Fibroblast of skin of abdomen (primary cell): Measurements from ENCODE around the gene HLCS.
"Not testable (repeated sequence)": the region's sequence is repeated elsewhere in the genome, so short reads cannot be mapped to it uniquely, and the experiment has no call there.

Experiments
- DNase-seq: peaks from one replicate; pipeline ENCODE4 v3.0.0-alpha.2; 2013

Gene HLCS

DNA sequence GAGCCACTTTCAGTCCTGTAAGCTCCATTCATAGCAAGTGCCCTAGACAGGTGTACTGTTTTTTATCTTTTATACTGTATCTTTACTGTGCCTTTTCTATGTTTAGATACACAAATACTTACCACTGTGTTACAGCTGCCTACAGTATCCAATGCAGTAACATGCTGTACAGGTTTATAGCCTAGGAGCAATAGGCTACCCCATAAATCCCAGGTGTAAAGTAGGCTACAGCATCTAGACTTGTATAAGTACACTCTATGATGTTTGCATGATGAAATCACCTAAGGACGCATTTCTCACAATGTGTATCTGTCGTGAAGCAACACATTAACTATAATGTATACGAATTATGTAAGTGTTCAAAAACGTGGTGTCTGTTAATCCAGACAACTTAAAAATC is 10.7 kb downstream of the HLCS start:
- no peak for DNase-seq

DNA sequence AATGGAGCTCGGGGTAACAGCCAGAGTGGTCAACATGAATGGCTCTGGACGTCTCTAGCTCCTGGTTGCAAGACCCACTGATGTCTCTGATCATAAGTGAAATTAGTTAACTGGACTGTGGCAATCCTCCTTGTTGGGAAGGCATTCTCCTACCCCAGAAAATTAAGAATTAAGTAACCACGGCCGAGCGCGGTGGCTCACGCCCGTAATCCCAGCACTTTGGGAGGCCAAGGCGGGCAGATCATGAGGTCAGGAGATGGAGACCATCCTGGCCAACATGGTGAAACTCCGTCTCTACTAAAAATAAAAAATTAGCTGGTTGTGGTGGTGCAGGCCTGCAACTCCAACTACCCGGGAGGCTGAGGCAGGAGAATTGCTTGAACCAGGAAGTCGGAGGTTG is 14.1 kb downstream of the HLCS start:
- DNase-seq, result not testable (repeated sequence)

DNA sequence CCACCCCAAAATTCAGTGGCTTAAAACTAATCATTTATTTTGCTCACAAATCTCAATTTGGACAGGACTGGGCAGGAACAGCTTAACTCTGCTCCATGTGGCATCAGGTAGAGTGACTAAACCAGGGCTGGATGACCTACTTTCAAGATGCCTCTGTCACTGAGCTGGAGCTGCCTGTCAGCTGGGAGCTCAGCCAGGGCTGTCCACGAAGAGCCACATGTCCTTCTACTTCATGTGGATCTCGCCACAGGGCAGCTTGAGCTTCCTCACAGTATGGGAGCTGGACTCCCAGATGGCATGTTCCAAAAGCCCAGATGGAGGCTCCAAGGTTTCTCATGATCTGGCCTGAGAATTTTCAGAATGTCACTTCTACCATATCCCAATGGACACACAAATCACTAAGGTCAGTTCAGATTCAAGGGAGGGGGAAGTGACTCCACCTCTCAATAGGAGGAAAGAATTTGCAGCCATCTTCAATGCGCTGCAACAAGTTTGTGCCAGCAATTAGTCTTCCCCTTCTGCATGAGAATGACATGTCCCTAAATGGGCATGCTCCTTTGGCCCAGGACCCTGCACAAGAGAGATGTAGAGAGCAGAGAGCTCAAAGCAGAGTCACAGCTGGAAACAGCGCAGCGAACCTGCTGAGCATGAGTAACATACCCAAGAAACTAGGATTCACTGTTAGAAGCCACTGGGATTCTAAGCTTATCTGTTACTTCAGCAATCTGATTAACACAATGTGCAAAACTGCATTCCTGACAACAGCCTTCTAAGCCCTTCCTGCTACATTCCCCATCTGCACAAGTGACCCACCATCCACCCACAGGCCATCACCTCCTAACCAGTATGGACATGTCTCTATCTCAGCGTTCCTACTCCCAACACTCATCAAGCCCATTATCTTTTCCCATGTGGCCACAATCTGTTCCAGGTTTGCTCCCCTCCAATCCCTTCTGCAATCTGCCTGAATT is 17.0 kb downstream of the HLCS start:
- no peak for DNase-seq

DNA sequence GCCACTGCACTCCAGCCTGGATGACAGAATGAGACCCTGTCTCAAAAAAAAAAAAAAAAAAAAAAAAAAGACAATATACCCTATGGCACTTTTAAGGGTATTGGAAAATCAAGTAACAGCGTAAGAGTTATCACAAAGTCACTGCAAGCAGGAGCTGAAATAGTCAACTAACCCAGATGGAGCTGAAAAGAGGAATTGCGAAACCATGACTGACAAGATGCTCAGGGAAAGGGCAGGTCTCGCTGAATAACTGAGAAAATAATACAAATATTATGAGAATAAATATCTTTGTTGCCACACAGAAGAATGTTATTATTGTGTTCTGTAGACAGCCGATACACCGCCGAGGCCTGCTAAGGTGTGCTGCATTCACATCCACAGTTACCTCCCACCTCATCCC is 17.8 kb downstream of the HLCS start:
- DNase-seq, result no peak

DNA sequence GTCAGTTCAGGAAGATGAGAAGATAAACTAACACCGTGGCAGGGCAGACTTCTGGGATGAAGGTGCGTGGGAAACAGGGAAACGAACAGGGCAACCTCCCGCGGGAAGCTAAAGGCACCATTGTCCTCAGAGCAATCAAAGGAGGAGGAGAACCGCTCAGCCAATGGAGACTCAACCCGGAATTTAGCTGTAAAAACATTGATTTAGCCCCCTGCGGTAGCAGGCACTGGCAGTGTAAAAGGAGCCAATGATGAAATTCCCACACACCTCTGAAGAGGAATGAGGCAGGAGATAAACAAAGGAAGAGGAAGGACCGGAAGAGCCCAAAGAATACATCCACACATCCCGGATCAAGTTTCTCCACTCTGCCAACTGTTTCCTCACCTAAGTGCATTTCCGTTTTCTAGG is 19.5 kb downstream of the HLCS start:
- DNase-seq, result no peak

DNA sequence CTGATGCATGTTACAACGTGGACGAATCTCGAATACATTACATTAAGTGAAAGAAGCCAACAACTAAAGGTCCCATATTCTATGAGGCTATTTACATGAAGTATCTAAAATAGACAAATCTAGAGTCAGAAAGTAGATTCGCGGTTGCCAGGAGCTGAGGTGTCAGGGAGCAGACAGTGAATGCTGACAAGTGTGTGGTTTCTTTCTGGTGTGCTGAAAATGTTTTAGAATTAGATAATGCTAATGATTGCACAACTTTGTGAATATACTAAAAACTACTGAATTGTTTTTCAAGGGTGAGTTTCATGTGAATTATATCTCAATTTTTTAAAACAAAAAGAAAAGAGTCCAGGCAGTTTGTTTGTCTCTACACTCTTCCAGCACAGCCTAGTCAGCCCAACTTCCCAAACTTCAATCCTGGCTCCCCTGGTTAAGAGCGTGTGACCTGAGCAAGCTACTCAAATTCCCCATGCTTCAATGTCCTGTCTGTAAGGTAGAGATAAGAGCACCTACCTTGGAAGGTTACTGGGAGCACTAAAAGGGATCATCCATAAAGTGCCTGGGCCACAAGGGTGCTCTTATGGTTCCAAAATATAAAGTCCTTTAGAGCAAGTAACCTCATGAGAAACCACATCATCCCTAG is 20.9 kb downstream of the HLCS start:
- peak; percentile 26 for DNase-seq

GRCh38 chr21:36936361-36937135 is 29.9 kb downstream of the HLCS start:
- no peak for DNase-seq

GRCh38 chr21:36934864-36935420 is 31.5 kb downstream of the HLCS start:
- DNase-seq, result no peak

GRCh38 chr21:36932161-36932816 is 34.2 kb downstream of the HLCS start:
- DNase-seq, result no peak

DNA sequence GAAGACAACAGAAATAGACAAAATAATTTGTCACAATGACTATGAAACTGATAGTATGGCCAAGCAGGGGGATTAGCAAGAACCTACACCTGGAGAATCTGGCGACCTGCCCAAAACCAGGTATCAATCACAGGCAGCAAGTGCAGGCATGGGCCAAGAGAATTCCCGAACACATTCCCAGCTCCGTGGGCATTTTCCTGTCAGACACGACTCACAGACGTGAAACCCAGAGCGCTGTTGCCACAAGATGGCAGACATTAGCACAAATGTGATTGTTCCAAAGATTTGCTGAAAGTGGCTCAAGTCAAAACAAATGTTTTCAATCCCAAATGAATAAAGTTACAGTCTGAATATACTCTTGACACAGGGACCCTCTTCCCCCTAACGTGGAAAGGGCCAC is 36.8 kb downstream of the HLCS start:
- DNase-seq, result peak; percentile 8

GRCh38 chr21:36928960-36929359 is 37.5 kb downstream of the HLCS start:
- no peak for DNase-seq

DNA sequence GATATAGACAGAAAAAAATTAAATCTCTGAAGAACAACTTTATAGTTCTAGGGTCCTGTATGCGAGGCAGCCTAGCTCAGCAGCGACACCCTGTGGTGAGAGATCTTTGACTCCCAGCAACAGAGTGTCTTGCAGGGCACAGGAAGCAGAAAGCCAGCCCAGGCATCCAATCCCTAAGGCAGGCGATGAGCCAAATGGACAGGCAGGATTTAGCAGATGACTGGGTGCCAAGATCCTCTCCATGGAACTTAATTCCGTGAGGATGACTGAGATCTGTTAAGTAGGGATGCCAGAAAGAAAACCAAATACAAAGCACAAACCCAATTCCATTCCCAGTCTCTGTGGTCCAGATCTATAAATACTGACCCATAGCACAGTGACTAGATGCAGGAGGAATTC is 38.8 kb downstream of the HLCS start:
- peak; percentile 94 for DNase-seq

GRCh38 chr21:36926989-36927718 is 39.3 kb downstream of the HLCS start:
- no peak for DNase-seq

DNA sequence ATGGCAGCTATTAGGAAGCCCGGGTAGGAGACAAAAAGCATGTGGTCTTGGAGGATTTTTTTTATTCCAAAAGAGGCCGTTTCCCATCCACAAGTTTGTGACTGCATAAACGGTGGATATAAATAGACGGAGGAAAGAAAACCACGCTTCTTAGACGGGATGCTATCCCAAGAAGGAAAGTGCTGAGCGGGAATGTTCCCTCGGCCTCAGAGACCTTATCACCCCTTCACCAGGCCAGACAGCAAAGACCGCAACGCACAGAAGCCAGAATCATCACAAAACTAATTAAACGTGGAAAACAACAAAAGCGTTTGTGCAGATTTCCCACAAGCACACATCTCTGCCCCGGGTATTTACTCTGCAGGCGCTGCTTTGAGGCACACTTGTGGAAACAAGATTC is 43.2 kb downstream of the HLCS start:
- DNase-seq, result peak; percentile 31

GRCh38 chr21:36922861-36923260 is 43.6 kb downstream of the HLCS start:
- DNase-seq, result no peak

GRCh38 chr21:36918291-36918690 is 48.2 kb downstream of the HLCS start:
- no peak for DNase-seq

- peak; percentile 47 for DNase-seq
Measured at GRCh38 chr21:36917471-36918158, 48.9 kb downstream of the HLCS start.

- no peak for DNase-seq
Measured at GRCh38 chr21:36916718-36917117, 49.8 kb downstream of the HLCS start.

DNA sequence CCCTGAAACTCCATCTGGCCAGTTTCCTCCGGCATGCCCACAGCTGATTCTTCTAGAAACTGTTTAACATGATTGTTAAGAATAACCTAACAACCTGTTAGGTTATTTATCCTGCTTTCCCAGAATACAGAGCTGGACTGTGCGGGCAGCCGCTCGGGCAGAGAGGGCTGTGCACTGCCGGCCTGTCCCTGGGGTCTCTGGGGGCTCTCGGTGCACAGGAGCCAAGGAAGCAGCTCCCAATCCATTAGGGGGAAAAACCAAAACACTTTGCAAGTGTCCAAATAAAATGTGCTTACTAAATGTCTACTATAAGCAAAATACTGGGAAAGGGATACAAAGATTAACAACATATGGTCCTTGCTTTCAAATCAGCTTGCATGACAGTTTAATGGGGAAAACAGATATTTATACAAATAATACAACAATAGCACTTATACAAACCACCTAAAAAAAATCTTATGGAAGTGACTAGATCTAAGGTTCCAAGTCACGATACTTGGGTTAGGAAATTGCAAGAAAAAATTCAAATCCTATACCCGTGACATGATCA is 50.7 kb downstream of the HLCS start:
- no peak for DNase-seq

DNA sequence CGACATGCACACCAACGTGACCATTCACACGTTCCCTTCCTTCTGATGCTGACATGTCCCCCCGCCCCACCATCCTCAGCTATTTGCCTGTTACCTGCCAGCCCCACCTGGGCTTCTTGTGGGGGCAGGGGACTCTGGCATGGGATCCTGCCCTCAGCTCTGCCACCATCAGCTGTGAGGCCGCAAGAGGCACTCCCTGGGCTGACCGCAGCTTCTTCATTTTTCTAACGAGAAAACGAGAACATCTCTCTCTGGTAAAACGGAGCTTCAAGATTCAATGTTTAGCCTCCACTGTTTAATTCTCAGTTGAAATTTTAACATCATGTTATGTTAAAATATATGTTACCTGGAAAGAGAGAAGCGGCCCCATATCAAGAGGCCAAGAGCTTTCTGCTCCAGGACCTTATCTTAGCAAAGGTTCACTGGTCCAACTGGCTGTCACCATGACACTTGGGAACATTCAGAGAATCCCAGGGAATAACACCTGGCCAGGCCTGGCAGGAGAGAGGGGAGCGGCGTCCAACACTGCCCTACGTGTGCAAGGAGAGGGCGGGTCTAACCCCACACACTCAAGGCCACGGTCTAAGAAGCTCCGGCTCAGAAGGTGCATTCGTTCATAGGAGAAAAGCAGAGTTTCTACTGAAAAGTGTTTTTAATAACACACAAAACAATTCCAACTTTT is 51.3 kb downstream of the HLCS start:
- no peak for DNase-seq
